Transverse colon (tissue), 4 donors: Measurements from ENCODE around the gene CCDC197. TPM values are rescaled to one million over a fixed set of nuclear protein-coding genes. Genes with fewer than 3 reads are reported as not detected.
A peak's percentile ranks its signal among the peaks of the same experiment; 100 is the strongest.

Experiments used
- DNase-seq: peaks from one replicate; pipeline ENCODE4 v3.0.0-alpha.2; 2019
- H3K27ac ChIP-seq, 4 donors: fragments of 200-600 bp; sonication (generic); 2 replicates each; pipeline ENCODE4 v1.5.1; 2016 to 2018; ENCODE audit warnings: inconsistent platforms in 4 of 4
- H3K27me3 ChIP-seq: fragments of 200-600 bp; sonication (generic); 2 replicates; pipeline ENCODE4 v1.5.1; 2017; ENCODE audit warnings: inconsistent platforms
- H3K36me3 ChIP-seq, 4 donors: fragments of 200-600 bp; sonication (generic); 2 replicates each; pipeline ENCODE4 v1.5.1; 2017 to 2019; ENCODE audit warnings: inconsistent platforms in 4 of 4
- H3K4me1 ChIP-seq, 4 donors: fragments of 200-600 bp; sonication (generic); 2 replicates each; pipeline ENCODE4 v1.5.1; 2017 to 2020; ENCODE audit warnings: inconsistent platforms in 4 of 4
- H3K4me3 ChIP-seq, 4 donors: fragments of 200-600 bp; sonication (generic); 1 replicate in 1 of 4; 2 replicates in 3 of 4; pipeline versions ENCODE4 v1.5.1 to v1.6.1; 2017 to 2019; ENCODE audit warnings: inconsistent platforms in 4 of 4
- H3K9me3 ChIP-seq, 2 donors: fragments of 200-600 bp; sonication (generic); 2 replicates each; pipeline ENCODE4 v1.5.1; 2017 to 2019; ENCODE audit warnings: inconsistent platforms in 2 of 2
- CTCF ChIP-seq, 5 experiments: fragments of 200-600 bp in 3 of 5; fragments of 450-650 bp in 2 of 5; sonication (generic) in 3 of 5; IDR thresholded peaks; 1 replicate in 2 of 5; 2 replicates in 3 of 5; pipeline ENCODE4 v1.5.1; 2016 to 2017; ENCODE audit warnings: antibody characterized with exemption in 5 of 5, inconsistent platforms in 3 of 5, mild to moderate bottlenecking in 2 of 5, moderate library complexity in 1 of 5
- EP300 ChIP-seq: sonication (generic); formaldehyde crosslinking; IDR thresholded peaks from one replicate; pipeline ENCODE4 v1.6.1; 2017; ENCODE audit warnings: antibody characterized with exemption, low read depth
- POLR2A ChIP-seq: fragments of 450-650 bp; IDR thresholded peaks from one replicate; pipeline ENCODE4 v1.6.1; 2016; ENCODE audit warnings: antibody characterized with exemption, mild to moderate bottlenecking, moderate library complexity
- POLR2AphosphoS5 ChIP-seq, 3 donors: sonication (generic); formaldehyde crosslinking; IDR thresholded peaks; one replicate each; pipeline ENCODE4 v1.6.1; 2016; ENCODE audit warnings: antibody characterized with exemption in 3 of 3
- WGBS, 2 donors: methylation state at CpG; one replicate each; pipeline ENCODE4 v1.1.5; 2018; ENCODE audit warnings: low coverage in 1 of 2; 5-methylcytosine and 5-hydroxymethylcytosine counted together
- in situ Hi-C, 4 donors: fragments of 200-750 bp; cut with MboI; loops; one replicate each; pipeline versions ENCODE4 v1.15.0 to v1.15.1; 2017; ENCODE audit warnings: low sequenced_read_pairs in 3 of 4, low pct_ligation_motif_present in 1 of 4, low pct_unique_long_range_greater_than_20kb in 1 of 4
- intact Hi-C: fragments of 100-400 bp; cut with DNase I; formaldehyde crosslinking; loops from one replicate; pipeline ENCODE4 v1.15.1; 2023; ENCODE audit warnings: low total_unique reads
- total RNA-seq, 4 donors: library from RNA; depleted of rRNA; stranded (reverse); fragments of >200 nt; gene quantifications; one replicate each; pipeline ENCODE4 v1.1.0, GENCODE V29; 2016

CCDC197 gene
- total RNA-seq, 4 donors from 2014 or later = not detected

- Histone ChIP-seq H3K4me1 (peaks cover 7 to 42% (median 23%) of the 10 kb centered on the region in 4 donors), H3K27me3 (no peaks in the 10 kb centered on the region), H3K9me3 (no peaks in the 10 kb centered on the region), H3K36me3 (no peaks in the 10 kb centered on the region), H3K4me3 (no peak overlapping the region), H3K27ac (peak overlapping the region; percentile 51 to 91 (median 70))
- 50 to 71% methylated on average over 1 to 3 of the region's 3 CpGs for WGBS, 2 donors
- DNase-seq = no peak
- intact Hi-C loops = loop anchor here (5.0 kb wide), 1 partner anchor 1313 kb away; no protein-coding TSS in a partner anchor
- in situ Hi-C loops = no loop called here
- TF ChIP-seq POLR2A (no peak), EP300 (no peak), POLR2AphosphoS5 (IDR thresholded peaks at IDR 0.05) (peak in 1 of 3 donors; percentile 18), CTCF (IDR thresholded peaks at IDR 0.05) (no peak)
Measured at GRCh38 chr14:93965287-93965821, 31.7 kb upstream of the CCDC197 start.

- Histone ChIP-seq H3K36me3 (no peaks in the 10 kb centered on the region), H3K27ac (peak overlapping the region; percentile 51 to 91 (median 62)), H3K4me1 (peaks cover 7 to 46% (median 25%) of the 10 kb centered on the region in 4 donors), H3K9me3 (no peaks in the 10 kb centered on the region), H3K4me3 (no peak overlapping the region), H3K27me3 (no peaks in the 10 kb centered on the region)
- intact Hi-C loops (loop anchor here (5.0 kb wide), 1 partner anchor 1314 kb away; no protein-coding TSS in a partner anchor), in situ Hi-C loops (no loop called here)
- no peak for TF ChIP-seq POLR2A
- TF ChIP-seq EP300 = no peak
- no peak for TF ChIP-seq POLR2AphosphoS5 (IDR thresholded peaks at IDR 0.05)
- no peak for TF ChIP-seq CTCF (IDR thresholded peaks at IDR 0.05)
- WGBS, 2 donors = 77% methylated on average over 3 of the region's 3 CpGs; no CpG with 5 or more reads in 1 of the 2 donors
- DNase-seq = no peak
Measured at GRCh38 chr14:93965946-93966474, 31.1 kb upstream of the CCDC197 start.

DNA sequence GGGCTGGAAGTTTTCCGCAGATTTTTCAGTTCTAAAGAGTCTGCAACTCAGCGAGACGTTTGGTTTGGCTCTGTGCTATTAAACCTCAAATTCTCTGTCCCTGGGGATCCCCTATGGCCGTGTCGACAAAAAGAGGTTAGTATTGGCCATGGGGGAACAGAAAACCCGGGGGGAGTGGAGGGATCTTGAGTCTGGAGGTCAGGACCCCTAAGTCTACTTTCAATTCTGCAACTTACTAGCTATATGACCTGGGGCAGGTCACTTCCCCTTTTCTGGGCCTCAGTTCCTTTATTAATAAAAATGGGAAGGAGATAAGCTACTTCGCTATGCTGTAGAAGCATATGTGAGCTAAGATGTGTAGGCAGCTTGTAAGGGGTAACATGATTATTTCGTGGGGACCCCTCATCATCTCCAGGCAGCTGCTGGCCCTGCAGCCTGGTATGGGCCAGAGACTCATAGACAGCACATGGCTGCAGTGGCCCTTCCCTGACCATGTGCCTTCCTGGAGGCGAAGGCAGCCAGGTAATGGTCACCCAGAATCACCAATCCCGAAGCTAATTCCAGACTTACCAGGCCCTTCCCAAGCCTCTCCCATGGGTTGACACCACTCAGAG, 29.4 kb upstream of the CCDC197 start:
- Histone ChIP-seq H3K27me3 (no peaks in the 10 kb centered on the region), H3K27ac (peak overlapping the region; percentile 1 to 91 (median 56)), H3K4me3 (no peak overlapping the region), H3K9me3 (no peaks in the 10 kb centered on the region), H3K4me1 (peaks cover 13 to 56% (median 33%) of the 10 kb centered on the region in 4 donors), H3K36me3 (no peaks in the 10 kb centered on the region)
- peak; percentile 31 for DNase-seq
- 40 to 66% methylated on average over 6 to 10 of the region's 10 CpGs for WGBS, 2 donors
- in situ Hi-C loops (no loop called here), intact Hi-C loops (loop anchor here (5.0 kb wide), 1 partner anchor 1315 kb away; no protein-coding TSS in a partner anchor)
- no peak for TF ChIP-seq POLR2A
- TF ChIP-seq EP300 = no peak
- TF ChIP-seq CTCF (IDR thresholded peaks at IDR 0.05) = no peak
- no peak for TF ChIP-seq POLR2AphosphoS5 (IDR thresholded peaks at IDR 0.05)

- Histone ChIP-seq H3K27ac (peak overlapping the region; percentile 76 to 91 (median 85)), H3K4me3 (no peak overlapping the region), H3K9me3 (no peaks in the 10 kb centered on the region), H3K4me1 (peaks cover 12 to 49% (median 24%) of the 10 kb centered on the region in 4 donors), H3K27me3 (no peaks in the 10 kb centered on the region), H3K36me3 (no peaks in the 10 kb centered on the region)
- 84% methylated on average over 12 of the region's 12 CpGs; no CpG with 5 or more reads in 1 of the 2 donors for WGBS, 2 donors
- TF ChIP-seq POLR2AphosphoS5 (IDR thresholded peaks at IDR 0.05) (no peak), POLR2A (no peak), EP300 (no peak), CTCF (IDR thresholded peaks at IDR 0.05) (no peak)
- in situ Hi-C loops (no loop called here), intact Hi-C loops (loop anchor here (5.0 kb wide), 1 partner anchor 1317 kb away; no protein-coding TSS in a partner anchor)
- no peak for DNase-seq
Measured at GRCh38 chr14:93969082-93969828, 27.8 kb upstream of the CCDC197 start.
